ENCODE data around the gene ROBO2.

DNA sequence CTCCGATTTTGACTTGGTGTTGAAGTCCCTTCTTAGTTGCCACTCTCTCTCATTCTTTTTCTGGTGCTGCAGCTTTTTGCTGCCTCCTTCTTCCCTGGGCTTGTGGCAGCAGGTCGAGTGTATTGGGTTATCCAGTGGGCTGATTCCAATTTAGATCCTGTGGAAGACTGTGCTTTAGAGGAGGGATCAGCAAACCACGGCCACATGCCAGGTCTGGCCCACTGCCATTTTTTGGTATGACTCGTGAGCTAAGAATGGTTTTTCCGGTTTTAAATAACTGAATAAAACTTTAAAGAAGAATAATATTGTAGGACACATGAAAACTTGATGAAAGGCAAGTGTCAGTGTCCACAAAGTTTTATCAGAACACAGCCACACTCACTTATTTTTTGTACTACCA, 330.5 kb downstream of the ROBO2 start:
- TF ChIP-seq POLR2AphosphoS5 (IDR thresholded peaks at IDR 0.05) (no peak), POLR2A (IDR thresholded peaks at IDR 0.05) (no peak)
- TF ChIP-seq, protein P1, sequence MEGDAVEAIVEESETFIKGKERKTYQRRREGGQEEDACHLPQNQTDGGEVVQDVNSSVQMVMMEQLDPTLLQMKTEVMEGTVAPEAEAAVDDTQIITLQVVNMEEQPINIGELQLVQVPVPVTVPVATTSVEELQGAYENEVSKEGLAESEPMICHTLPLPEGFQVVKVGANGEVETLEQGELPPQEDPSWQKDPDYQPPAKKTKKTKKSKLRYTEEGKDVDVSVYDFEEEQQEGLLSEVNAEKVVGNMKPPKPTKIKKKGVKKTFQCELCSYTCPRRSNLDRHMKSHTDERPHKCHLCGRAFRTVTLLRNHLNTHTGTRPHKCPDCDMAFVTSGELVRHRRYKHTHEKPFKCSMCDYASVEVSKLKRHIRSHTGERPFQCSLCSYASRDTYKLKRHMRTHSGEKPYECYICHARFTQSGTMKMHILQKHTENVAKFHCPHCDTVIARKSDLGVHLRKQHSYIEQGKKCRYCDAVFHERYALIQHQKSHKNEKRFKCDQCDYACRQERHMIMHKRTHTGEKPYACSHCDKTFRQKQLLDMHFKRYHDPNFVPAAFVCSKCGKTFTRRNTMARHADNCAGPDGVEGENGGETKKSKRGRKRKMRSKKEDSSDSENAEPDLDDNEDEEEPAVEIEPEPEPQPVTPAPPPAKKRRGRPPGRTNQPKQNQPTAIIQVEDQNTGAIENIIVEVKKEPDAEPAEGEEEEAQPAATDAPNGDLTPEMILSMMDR (IDR thresholded peaks at IDR 0.05), result no peak
